K562 (cell line): Measurements from ENCODE around the gene LRP2. TPM values are rescaled to one million over a fixed set of nuclear protein-coding genes. Genes with fewer than 3 reads are reported as not detected.

Experiments used
- AFF4 ChIP-seq: sonication (generic); formaldehyde crosslinking; IDR thresholded peaks from 2 replicates; pipeline ENCODE4 v1.8.0; 2023; ENCODE audit warnings: mild to moderate bottlenecking, missing genetic modification reagents
- CTCF ChIP-seq, 3 experiments: IDR thresholded peaks in 2 of 3; conservative IDR thresholded peaks in 1 of 3; 2 replicates each; pipeline ENCODE4 v1.5.1; 2011 to 2012; ENCODE audit warnings: low read length in 3 of 3, mild to moderate bottlenecking in 3 of 3, control low read depth in 2 of 3, improper control_type of control experiment in 1 of 3, inconsistent platforms in 1 of 3, low read depth in 1 of 3, mixed read lengths in 1 of 3, moderate library complexity in 1 of 3; ENCODE audit not compliant: insufficient read depth in 2 of 3
- MEIS2 ChIP-seq: fragments of 450-650 bp; IDR thresholded peaks from 2 replicates; pipeline ENCODE4 v1.6.1; 2014; ENCODE audit warnings: mild to moderate bottlenecking; ENCODE audit not compliant: partially characterized antibody
- NONO ChIP-seq, 2 experiments: fragments of 200-400 bp in 1 of 2; fragments of 450-650 bp in 1 of 2; formaldehyde crosslinking in 1 of 2; IDR thresholded peaks; 2 replicates each; pipeline ENCODE4 v1.6.1; 2017; ENCODE audit warnings: low read depth in 2 of 2, mild to moderate bottlenecking in 2 of 2, moderate library complexity in 2 of 2, low read length in 1 of 2
- polyA plus RNA-seq, 8 experiments: library from polyadenylated mRNA; depleted of rRNA in 4 of 8; stranded (reverse) in 5 of 8; unstranded in 3 of 8; fragments of >200 nt; fragmentation: Nextera tagmentation in 2 of 8; fragmentation: Illumina TruSeq in 1 of 8; extraction: Ambion mirVana in 2 of 8; extraction: Trizol in 1 of 8; gene quantifications; 2 replicates each; pipeline versions ENCODE4 v1.2.1 to v1.2.3, GENCODE V29; 2011 to 2014; ENCODE audit warnings: inconsistent platforms in 1 of 8, missing spikeins in 1 of 8
- total RNA-seq, 7 experiments: library from RNA; depleted of rRNA in 6 of 7; stranded (reverse); fragments of >200 nt in 6 of 7; fragmentation: Illumina TruSeq in 2 of 7; extraction: Trizol in 2 of 7; gene quantifications; 2 replicates each; pipeline versions ENCODE4 v1.2.1 to v1.2.3, GENCODE V29; 2011 to 2021; ENCODE audit warnings: low replicate concordance in 1 of 7

LRP2 gene
- total and polyA plus RNA-seq, 9 of the 15 experiments (the other 6 are each of a cell fraction or from before 2014, with no cell fraction given) = 0.04 to 0.18 (median 0.11) TPM; not detected in 1

DNA sequence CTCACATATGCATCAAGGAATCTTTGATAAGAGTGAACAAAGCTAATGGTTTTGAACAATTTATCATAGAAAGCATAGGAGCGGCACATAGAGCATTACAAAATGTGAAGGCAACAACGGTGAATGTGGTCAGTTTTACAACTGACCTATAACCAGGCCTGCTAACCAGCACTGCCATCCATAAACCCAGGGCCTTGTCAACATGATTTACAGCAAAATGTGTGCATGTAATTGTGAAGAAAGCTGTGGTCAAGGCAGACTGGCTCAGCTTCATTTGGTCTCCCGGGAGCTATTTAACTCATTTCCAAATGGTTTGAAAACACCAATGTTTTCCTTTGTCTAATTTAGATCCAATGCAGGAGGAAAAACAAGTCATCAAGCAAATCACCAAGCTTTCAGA is 173.2 kb downstream of the LRP2 start (continued):
- 0 out of 2 replicates have a peak, but pooled peaks have one; percentile 37 for TF ChIP-seq AFF4 (CRISPR knock-in tag)
- no peak for TF ChIP-seq CTCF (IDR thresholded peaks at IDR 0.05 in 2 of 3, conservative IDR thresholded peaks at IDR 0.05 in 1 of 3; ENCODE audit: insufficient read depth in 2 of 3, low read depth in 1 of 3, low read length in 3 of 3)
- TF ChIP-seq MEIS2 = peak; percentile 92
- TF ChIP-seq NONO (IDR thresholded peaks at IDR 0.05; ENCODE audit: low read depth in 2 of 2, low read length in 1 of 2) = no peak
- TF ChIP-seq, all 486 proteins: peak for 7
